HG02763 (cell line): ENCODE data around the gene CCNK.

Experiments
- ATAC-seq: cut with Tn5 transposase; IDR thresholded peaks from one replicate; pipeline ENCODE4 v1.9.1; 2021; ENCODE audit warnings: mild to moderate bottlenecking, moderate library complexity; ENCODE audit not compliant: unreplicated experiment

CCNK gene

DNA sequence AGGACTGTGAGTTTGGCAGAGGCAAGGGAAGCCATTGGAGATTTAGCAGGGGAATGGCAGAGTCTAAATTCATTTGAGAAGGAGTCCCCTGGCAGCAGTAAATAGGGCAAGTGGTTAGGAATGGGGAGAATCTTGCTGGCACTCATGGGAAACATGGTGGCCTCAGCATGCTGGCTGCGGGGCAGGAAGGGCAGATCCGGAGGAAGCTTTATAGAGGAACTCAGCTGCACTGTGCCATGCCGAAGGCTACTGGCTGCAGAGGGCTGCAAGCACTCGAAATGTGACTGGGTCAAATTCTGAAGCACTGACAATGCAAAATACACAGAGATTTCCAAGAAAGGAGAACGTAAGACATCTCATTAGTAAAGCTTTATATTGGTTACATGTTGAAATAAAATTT lies 23.9 kb downstream of the CCNK start:
- ATAC-seq: no peak

DNA sequence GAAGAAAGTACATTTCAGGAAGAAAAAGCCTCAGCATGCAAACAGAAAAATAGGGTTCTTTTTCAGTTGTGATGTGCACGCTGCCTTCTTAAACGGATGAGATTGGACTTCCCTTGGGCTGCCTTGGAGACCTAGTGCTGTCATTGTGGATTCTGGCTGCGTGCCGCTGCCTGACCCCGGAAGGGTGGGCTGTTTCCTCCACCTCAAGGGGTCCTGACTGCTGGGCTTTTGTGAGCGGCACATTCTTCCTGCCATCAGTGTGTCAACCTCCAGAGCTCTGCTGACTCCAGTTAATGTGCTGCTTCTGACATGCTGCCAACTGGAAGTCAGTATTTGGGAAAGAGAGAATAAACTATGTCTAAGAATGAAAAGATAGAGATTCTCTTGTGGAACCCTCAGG lies 25.1 kb downstream of the CCNK start:
- ATAC-seq: no peak

DNA sequence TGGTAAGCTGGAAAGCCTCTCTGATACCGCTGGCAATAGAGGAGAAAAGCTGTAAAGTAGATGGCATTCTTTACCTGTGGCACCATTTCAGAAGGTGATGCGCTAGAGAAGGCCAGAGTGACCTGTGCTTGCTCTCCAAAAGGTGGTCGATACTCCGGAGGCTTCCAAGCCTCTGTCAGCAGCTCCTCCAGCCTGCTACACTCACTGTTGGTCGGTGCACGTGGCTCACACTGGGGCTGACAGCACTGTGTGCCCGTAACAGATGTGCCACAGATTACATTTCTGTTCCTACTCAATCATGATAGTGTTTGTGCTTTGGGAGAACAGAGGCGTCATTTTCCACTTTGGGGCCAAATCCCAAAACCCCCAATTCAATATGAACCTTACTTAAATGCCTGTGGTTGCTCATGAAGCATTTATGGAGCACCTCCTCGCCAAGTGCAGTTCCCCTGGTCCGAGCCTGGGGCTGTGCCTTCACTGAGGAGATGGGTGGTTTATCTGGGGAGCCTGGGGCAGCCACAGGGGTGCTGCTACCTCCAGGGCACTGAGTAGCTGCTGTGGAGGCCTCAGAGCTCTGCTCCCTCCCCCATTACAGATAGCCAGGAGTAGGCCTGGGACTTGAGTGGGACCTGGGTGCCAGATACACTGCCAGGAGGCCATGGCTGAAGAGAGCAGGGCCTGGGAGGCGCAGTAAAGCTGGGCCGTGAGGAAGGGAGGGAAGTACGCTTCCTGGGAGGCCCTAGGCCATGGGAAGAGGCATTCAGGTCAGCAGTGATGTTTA lies 26.8 kb downstream of the CCNK start:
- ATAC-seq: no peak

DNA sequence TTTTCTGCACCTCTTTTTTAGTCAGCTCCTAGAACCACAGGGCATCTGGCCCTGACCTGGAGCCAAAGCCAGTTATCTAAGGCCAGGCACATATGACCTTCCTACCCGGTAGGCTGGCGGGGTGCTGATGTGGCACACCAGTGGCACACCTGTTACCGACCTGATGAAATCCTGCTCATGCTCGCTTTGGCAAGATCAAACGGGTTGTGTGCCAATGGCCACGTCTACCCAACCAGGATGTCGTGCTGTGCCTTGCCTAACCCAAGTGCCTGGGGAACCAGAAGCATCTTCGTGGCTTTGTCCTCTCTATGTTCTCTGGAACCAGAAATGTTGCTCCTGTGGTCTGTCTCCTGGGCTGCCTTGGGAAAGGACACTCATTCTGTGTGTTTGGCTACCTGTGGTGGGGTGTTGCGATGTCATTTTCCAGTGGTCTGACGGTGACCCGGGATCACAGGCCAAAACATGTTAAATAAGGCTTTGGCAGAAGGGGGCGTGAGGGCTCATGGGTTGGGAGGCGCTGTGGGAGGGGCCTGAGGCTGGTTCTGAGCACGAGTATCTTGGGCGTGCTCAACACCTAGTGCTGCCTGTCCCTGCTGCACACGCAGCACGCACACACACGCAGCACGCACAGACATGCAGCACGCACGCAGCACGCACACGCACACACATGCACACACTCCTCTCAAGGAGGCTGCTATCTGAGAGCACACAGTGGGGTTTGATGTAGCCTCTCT lies 27.9 kb downstream of the CCNK start:
- no peak for ATAC-seq

DNA sequence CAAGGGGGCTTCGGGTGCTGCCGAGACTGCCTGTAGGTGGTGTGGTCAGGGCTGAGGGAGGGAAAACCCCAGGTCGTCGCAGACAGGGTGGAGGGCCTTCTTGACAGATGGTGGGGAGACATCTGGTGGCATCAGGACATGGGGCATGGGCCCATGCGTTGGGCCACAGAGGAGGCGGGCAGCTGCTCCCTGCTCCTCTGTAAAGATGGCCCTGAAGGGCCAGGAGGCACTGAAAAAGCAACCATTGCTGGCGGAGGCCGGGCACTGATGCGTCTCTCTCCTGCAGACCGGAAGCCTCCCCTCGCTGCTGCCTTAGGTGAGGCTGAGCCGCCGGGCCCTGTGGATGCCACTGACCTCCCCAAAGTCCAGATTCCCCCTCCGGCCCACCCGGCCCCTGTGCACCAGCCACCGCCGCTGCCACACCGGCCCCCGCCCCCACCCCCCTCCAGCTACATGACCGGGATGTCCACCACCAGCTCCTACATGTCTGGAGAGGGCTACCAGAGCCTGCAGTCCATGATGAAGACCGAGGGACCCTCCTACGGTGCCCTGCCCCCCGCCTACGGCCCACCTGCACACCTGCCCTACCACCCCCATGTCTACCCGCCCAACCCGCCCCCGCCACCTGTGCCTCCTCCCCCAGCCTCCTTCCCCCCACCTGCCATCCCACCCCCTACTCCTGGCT lies 28.8 kb downstream of the CCNK start:
- ATAC-seq: no peak

DNA sequence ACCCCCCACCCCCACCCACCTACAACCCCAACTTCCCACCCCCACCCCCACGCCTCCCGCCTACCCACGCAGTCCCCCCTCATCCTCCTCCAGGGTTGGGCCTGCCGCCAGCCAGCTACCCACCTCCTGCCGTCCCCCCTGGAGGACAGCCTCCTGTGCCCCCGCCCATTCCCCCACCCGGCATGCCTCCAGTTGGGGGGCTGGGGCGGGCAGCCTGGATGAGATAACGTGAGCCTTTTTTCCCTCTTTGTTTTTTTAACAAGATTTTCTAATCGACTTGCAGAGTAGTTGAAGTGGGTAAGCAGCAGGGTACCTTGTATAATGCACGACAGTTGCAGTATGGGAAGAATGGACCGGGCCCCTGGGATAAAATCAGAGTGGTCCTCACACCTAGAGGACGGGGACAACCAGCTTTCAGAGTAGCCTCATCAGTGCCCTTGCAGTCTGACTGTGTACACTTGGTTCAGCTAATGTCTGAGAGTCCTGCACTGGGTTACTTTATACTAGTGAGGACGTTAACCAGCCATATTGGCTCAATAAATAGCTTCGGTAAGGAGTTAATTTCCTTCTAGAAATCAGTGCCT lies 29.4 kb downstream of the CCNK start:
- no peak for ATAC-seq

DNA sequence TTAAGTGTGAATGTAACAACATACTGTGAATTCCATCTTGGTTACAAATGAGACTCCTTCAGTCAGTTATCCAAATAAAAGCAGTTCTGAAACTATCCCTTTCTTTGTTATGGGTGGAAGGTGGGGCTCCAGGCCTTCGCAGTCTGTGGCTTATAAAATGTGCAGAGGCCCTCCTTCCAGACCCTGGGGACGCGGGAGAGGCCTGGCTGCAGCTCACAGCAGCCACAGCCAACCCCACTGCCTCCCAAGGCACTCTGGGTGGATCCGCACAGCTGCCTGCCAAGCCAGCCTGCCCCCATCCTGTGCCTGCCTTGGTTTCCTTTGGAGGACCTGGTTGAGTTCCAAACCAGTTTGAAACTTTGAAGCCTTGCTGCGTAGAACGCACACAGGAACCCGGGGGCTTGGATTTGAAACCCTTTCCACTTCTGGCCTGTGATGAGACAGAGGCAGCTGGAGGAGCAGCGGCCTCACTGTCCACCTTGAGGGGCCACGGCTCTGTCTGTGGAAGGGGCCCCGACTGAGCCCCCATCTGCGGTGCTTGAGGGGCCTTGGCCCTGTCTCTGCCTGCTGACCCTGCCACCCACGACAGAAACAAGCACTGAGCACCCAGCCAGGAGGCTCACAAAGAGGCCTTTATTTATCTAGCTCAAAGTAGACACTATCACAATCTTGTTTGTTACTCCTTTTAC lies 30.4 kb downstream of the CCNK start:
- ATAC-seq: no peak

DNA sequence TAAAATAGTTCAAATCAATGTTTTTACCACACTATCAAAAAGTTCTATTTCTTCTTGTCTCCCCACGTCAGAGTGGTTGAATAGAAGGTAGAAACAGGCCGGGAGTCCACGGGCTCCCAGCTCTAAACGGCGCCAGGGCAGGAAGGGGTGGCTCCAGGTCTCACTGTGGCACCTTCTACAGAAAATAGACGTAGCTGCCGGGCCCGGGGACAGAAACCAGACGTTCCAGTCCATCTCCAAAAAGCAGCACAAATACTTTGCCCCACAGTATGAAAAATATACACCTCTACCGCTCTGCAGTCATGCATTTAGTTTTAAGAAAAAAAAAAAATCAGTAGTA lies 30.9 kb downstream of the CCNK start:
- no peak for ATAC-seq

DNA sequence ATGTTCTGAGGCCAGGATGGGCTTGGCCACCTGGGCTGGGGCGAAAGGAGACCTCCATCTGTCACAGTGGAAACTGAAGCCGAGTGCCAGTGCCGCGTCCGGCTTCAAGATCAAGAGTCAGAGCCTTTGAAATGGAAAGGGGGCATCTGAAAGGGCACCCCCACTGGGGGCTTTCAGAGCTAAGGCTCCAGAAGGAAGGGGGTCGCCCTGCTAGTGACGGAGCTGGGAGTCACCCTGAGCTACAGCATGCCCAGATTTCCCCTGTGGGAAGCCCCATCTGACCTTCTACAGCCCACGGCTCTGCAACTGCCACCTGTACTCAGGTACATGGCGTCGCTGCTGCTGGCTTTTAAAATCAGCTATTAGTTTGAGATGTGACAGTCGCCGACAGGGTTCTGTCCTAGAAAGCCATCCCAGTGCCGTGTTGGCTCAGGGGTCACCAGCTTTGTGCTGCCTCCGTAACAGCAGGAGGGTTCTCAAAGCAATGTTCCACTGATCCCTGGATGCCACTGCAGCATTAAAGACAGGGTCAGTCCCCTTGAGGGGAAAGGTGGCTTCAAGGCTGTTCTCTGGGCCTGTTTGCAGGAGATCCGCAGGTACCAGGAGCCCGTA lies 31.5 kb downstream of the CCNK start:
- ATAC-seq: no peak

DNA sequence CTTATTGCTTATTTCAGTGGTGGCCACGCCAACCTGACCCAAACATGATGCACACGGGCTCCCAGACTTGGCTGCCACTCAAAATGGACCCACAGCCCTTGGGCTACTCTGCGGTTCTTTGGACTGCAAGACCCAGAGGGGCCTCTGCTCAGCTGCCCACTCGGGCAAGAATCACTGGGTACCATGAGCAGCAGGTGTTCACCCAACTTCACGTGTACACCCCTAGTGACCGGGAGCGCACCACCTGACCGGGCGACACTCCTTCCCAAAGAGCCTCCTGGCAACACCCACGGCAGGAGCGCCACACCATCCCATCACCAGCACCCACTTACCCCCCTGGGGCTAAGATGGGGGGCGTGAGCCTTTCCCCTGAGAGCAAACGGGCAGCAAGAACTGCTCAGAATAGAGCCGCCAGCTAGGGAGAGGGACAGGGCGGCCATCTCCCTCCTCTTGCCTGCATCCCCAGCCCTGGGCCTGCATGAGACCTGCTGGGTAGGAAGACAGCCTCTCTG lies 32.0 kb downstream of the CCNK start:
- ATAC-seq: no peak

DNA sequence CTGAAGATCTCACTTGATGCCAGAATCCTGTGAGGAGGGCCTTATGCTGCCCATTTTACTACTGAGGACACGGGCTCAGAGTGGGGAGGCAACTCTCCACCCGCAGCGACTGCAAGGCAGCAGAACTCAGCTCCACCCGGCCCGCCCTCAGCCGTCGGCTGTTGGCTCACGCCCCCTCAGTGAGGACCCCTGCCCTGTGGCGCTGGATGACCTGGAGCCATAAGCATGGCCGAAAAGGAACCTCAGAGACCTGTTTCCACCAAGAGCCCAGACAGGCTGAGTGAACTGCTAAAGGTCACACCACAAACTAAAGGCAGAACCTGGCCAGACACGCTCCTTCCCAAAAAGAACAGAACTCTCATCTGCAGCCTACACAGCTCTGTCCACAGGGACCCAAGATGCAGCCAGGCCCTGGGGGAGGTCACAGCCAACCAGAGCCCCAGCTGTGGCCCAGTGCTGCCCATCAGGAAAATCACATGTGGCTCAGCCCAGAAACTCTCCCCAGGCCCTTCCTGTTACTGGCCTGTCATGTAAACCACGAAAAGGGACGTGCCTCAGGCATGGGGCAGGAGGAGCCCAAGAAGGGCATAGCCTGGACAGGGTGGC lies 32.8 kb downstream of the CCNK start:
- no peak for ATAC-seq

DNA sequence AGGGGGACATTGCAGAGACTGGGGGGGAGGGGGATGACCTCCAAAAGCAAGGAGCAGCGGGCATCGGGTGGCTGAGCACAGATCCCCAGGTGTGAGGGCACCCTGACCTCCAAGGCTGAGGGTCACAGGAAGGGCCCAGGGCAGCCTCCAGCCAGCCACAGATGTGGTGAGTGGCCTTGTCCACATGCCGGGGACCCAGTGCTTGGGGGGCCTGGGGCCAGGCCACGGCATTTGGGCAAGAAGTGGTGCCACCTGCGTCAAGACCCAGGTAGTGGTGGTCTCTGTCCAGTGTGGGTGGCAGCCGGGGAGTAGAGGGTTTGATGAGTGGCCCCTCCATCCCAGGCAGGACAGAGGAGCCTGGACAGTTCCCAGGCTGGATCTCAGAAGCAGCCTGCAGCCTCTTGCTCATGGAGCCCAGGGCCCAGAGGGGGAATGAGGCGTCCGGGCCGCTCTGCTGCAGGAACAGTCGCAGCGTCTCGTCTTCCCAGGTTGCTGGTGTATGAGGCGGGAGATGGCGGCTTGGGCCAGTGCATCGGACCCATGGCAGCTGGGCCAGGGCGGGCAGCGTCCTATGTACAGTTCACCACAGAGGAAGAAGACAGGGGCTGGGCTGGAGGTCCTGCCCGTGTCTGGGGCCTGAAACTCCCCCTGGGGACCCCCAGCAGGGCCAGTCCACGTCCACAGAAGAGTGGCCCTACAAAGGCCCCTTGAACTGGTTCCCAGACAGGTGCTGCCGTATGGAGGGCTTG lies 33.5 kb downstream of the CCNK start:
- ATAC-seq: no peak

DNA sequence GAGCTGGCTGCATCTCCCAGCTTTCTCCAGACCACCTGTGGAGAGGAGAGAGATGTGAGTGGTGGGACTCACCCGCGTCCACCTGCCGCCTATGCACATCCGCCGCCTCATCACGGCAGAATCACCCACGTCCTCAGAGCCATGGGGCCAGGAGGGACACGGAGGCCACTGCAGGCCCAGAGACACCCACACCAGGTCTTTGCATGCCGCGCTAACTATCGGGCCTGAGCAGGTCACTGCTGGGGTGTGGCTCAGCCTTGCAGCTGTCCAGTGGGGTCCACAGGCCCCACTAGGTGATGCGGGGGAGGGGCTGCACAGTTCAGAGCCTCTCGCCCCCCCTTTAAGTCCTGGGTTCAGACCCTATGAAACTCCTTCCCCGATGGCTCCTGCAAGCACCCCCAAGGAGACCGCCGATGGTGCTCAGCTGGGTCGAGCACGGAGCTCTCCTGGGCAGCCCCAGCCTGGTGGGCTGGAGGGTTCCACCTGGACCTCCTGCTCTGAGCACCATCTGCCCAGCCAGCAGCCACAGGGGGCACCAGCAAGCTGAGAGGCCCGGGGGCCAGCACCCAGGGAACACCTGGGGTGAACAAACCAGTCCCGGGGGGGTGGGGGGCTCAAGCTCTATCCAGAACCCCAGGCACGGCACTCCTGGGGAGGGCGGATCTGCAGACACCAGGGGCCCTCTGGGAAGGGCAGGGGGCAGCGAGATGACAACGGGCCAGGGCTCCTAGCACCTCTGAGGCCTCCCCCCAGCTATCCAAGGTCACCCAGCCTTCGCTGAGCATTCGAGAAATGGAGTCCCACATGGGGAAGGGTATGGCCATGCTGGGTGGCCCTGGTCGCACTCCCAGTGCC lies 34.3 kb downstream of the CCNK start:
- ATAC-seq: no peak

DNA sequence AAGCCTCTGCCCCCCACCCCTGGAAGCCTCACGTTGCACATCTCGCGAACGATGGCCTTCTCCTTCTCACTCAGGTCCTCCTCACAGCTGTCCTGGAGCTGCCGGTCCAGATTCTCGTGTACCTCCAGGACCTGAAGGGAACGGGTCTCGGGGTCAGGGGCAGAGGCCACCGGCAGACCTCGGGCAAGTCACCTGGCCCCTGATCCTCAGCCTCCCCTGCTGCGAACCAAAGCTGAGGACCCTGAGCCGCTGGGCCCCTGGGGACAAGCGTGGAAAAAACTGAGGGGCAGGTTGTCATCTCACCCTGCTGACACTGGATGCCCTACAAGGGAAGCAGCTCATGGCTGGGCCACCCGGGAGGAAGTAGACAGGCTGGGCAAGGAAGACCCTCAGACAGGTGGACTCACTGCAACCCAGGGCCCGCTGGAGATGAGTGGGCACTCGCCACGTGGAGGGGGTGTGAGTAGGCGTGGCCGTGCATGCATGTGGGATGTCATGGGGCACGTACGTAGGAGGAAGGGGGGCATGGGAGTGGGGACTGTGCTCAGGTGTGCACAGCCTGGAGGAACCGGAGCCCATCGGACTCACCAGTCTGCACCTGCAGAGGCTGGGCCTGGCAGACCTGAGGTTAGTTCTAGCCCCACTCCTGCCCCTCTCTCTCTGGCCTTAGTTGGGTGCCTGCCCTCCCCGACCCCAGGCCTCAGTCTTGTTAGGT lies 35.1 kb downstream of the CCNK start:
- no peak for ATAC-seq

DNA sequence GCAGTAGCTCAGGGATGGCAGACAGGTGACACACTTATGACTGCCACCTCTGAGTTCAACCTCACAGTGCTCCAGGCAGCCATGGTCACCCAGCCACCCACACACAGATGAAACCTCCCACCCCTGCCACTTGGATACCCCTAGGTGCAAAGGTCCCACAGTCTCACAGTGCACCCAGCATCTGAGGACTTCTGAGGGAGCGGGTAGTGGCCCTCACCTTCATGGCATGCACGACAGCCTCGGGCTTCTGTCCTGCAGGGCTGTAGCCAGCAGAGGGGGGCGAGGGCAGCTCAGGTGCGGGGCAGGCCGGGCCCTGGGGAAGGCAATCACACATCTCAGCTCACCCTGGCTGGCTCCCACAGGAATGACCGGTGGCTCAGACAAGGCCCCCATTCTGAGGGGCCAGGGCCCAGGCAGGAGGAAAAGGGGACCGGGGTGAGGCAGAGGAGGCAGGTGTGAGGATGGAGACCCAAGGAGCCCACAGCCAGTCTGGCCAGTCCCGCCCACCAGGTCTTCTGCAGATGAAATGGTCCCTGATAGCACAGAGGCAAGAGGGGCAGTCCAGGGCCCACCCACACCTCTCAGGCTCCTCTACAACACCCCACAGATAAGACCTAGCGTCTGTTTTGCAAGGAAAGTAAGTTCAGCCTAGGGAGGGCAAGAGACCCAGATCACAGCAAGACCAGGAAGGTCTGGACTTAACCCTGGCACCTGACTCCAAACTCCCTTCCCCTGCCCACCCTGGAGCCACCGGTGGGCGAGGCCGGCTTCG lies 35.8 kb downstream of the CCNK start:
- no peak for ATAC-seq

DNA sequence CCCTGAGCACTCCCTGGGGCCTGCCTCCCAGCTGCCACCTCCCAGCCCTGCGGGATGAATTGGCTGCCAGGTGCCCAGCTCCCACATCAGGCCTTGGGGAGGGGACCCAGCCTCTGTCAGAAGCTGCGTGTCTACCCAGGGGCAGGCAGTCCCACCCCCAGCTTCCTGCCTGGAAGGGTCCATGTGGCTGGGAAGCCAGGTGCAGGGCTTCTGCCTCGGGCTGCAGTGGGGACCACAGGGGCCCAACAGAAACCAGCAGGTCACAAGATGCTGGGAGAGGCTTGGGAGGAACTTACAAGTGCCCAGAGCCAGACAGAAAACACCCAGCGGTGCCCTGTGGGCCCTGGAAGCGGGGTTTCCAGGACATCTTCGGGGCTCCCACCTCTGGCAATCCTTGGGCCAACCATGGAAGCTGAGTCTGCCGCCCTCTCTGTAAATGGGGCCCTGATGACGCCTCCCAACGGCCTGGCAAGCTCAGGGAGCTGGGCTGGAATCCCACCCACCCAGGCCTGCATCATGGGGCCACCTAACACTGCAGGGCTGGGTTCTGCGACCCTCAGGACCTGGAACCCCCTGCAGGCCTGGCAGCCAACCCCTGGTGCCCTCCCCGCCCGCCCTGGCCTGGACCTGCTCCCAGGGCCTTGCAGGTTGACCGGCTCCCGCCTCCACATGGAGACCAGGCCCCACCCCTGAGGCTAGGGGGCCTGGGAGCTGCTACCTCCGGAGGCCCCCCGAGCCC lies 36.6 kb downstream of the CCNK start:
- ATAC-seq: no peak
